GM23338 (cell line): ENCODE measurements around the gene KLK13. TPM values are rescaled to one million over a fixed set of nuclear protein-coding genes. Genes with fewer than 3 reads are reported as not detected.

ENCODE experiments used
- ATAC-seq: fragments of 200-7000 bp; cut with Tn5 transposase; 3 replicates; pipeline ENCODE4 v1.9.1; 2020
- DNase-seq: peaks from one replicate; pipeline ENCODE4 v3.0.0-alpha.2; 2015; ENCODE audit warnings: low spot score
- H2AFZ ChIP-seq: fragments of 200-600 bp; sonication (generic); 2 replicates; pipeline ENCODE4 v1.8.0; 2016; ENCODE audit warnings: antibody characterized with exemption, mild to moderate bottlenecking, moderate library complexity
- H3F3A ChIP-seq: fragments of 200-600 bp; sonication (generic); replicated peaks from 2 replicates; pipeline ENCODE4 v1.8.0; 2017; ENCODE audit warnings: antibody characterized with exemption, mixed run types, low read depth
- H3K27ac ChIP-seq: fragments of 200-600 bp; sonication (generic); 2 replicates; pipeline ENCODE4 v1.6.1; 2016; ENCODE audit warnings: low read depth
- H3K27me3 ChIP-seq: fragments of 200-600 bp; sonication (generic); 2 replicates; pipeline ENCODE4 v1.8.0; 2016; ENCODE audit warnings: mild to moderate bottlenecking, mixed run types, moderate library complexity; ENCODE audit not compliant: insufficient read depth
- H3K36me3 ChIP-seq: fragments of 200-600 bp; sonication (generic); 2 replicates; pipeline ENCODE4 v1.8.0; 2016; ENCODE audit warnings: mild to moderate bottlenecking; ENCODE audit not compliant: insufficient read depth
- H3K4me1 ChIP-seq: fragments of 200-600 bp; sonication (generic); 2 replicates; pipeline ENCODE4 v1.8.0; 2016; ENCODE audit warnings: mild to moderate bottlenecking, moderate library complexity; ENCODE audit not compliant: insufficient read depth
- H3K4me2 ChIP-seq: fragments of 200-600 bp; sonication (generic); 2 replicates; pipeline ENCODE4 v1.7.1; 2017; ENCODE audit warnings: mixed run types
- H3K4me3 ChIP-seq: fragments of 200-600 bp; sonication (generic); 2 replicates; pipeline ENCODE4 v1.6.1; 2016; ENCODE audit warnings: mixed run types
- H3K79me2 ChIP-seq: fragments of 200-600 bp; sonication (generic); replicated peaks from 2 replicates; pipeline ENCODE4 v1.8.0; 2017; ENCODE audit warnings: mild to moderate bottlenecking; ENCODE audit not compliant: insufficient read depth
- H3K9me2 ChIP-seq: fragments of 200-600 bp; sonication (generic); 2 replicates; pipeline ENCODE4 v1.8.0; 2017; ENCODE audit not compliant: insufficient read depth
- H4K20me1 ChIP-seq: fragments of 200-600 bp; sonication (generic); replicated peaks from 2 replicates; pipeline ENCODE4 v1.8.0; 2017; ENCODE audit warnings: mild to moderate bottlenecking; ENCODE audit not compliant: insufficient read depth
- H3K27ac Mint-ChIP-seq: 2 replicates; pipeline ENCODE4 v1.8.0; 2020; ENCODE audit warnings: inconsistent platforms, mild to moderate bottlenecking, moderate library complexity, mixed read lengths
- H3K27me3 Mint-ChIP-seq: 3 replicates; pipeline ENCODE4 v1.8.0; 2022; ENCODE audit warnings: low read depth, mild to moderate bottlenecking, moderate library complexity, mixed read lengths, inconsistent platforms; ENCODE audit not compliant: insufficient read depth, poor library complexity
- H3K36me3 Mint-ChIP-seq: 3 replicates; pipeline ENCODE4 v1.8.0; 2021; ENCODE audit warnings: low read depth, mild to moderate bottlenecking, inconsistent platforms, moderate library complexity, mixed read lengths
- H3K4me1 Mint-ChIP-seq: 3 replicates; pipeline ENCODE4 v1.8.0; 2020; ENCODE audit warnings: mild to moderate bottlenecking, inconsistent platforms, mixed read lengths
- H3K4me3 Mint-ChIP-seq: 3 replicates; pipeline ENCODE4 v1.8.0; 2021; ENCODE audit warnings: moderate library complexity, mild to moderate bottlenecking, inconsistent platforms, mixed read lengths
- H3K9me3 Mint-ChIP-seq: 3 replicates; pipeline ENCODE4 v1.8.0; 2020; ENCODE audit warnings: moderate library complexity, mild to moderate bottlenecking, inconsistent platforms, mixed read lengths
- EZH2 ChIP-seq: fragments of 200-600 bp; sonication (generic); IDR thresholded peaks from one replicate; pipeline ENCODE4 v1.8.0; 2017; ENCODE audit warnings: antibody characterized with exemption, mild to moderate bottlenecking, low read depth; ENCODE audit not compliant: unreplicated experiment
- POLR2AphosphoS5 ChIP-seq: IDR thresholded peaks from 2 replicates; pipeline ENCODE4 v1.6.1; 2016; ENCODE audit warnings: antibody characterized with exemption, low read depth
- polyA plus RNA-seq: library from polyadenylated mRNA; unstranded; fragments of >200 nt; fragmentation: Nextera tagmentation; extraction: Ambion mirVana; gene quantifications from 2 replicates; pipeline ENCODE4 v1.2.1, GENCODE V29; 2016
- total RNA-seq: library from RNA; depleted of rRNA; stranded (reverse); fragments of >200 nt; shearing (Covaris generic); gene quantifications from 2 replicates; pipeline ENCODE4 v1.2.3, GENCODE V29; 2014
- TF ChIP-seq, protein P1 (sequence below): fragments of 250-450 bp; sonication (Bioruptor Pico); IDR thresholded peaks from 2 replicates; pipeline ENCODE4 v1.5.0; 2020; ENCODE audit warnings: mild to moderate bottlenecking, moderate library complexity

KLK13 gene
- total and polyA plus RNA-seq, 2 experiments from 2014 or later, result 4.5 to 5.7 TPM

DNA sequence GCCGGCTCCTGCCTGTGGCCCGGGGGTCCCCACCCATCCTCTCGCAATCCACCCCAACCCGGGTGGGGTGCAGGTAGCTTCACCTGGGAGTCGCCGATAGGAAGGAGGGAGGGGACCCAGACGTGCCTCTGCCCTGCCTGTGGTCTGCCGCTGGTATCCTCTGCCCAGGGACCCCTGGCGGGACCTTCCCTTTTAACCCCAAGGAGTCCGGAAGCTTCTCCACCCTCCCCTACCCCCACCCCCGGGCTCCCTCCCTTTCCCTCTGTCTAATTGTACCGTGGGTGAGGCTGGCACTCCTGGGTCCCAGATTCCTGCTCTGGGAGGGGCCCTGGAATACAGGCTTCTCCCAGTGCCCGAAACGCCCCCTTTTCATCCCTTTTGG, 45.4 kb downstream of the KLK13 start, which contains the start of gene KLK10 (continued):
- TF ChIP-seq, protein P1, sequence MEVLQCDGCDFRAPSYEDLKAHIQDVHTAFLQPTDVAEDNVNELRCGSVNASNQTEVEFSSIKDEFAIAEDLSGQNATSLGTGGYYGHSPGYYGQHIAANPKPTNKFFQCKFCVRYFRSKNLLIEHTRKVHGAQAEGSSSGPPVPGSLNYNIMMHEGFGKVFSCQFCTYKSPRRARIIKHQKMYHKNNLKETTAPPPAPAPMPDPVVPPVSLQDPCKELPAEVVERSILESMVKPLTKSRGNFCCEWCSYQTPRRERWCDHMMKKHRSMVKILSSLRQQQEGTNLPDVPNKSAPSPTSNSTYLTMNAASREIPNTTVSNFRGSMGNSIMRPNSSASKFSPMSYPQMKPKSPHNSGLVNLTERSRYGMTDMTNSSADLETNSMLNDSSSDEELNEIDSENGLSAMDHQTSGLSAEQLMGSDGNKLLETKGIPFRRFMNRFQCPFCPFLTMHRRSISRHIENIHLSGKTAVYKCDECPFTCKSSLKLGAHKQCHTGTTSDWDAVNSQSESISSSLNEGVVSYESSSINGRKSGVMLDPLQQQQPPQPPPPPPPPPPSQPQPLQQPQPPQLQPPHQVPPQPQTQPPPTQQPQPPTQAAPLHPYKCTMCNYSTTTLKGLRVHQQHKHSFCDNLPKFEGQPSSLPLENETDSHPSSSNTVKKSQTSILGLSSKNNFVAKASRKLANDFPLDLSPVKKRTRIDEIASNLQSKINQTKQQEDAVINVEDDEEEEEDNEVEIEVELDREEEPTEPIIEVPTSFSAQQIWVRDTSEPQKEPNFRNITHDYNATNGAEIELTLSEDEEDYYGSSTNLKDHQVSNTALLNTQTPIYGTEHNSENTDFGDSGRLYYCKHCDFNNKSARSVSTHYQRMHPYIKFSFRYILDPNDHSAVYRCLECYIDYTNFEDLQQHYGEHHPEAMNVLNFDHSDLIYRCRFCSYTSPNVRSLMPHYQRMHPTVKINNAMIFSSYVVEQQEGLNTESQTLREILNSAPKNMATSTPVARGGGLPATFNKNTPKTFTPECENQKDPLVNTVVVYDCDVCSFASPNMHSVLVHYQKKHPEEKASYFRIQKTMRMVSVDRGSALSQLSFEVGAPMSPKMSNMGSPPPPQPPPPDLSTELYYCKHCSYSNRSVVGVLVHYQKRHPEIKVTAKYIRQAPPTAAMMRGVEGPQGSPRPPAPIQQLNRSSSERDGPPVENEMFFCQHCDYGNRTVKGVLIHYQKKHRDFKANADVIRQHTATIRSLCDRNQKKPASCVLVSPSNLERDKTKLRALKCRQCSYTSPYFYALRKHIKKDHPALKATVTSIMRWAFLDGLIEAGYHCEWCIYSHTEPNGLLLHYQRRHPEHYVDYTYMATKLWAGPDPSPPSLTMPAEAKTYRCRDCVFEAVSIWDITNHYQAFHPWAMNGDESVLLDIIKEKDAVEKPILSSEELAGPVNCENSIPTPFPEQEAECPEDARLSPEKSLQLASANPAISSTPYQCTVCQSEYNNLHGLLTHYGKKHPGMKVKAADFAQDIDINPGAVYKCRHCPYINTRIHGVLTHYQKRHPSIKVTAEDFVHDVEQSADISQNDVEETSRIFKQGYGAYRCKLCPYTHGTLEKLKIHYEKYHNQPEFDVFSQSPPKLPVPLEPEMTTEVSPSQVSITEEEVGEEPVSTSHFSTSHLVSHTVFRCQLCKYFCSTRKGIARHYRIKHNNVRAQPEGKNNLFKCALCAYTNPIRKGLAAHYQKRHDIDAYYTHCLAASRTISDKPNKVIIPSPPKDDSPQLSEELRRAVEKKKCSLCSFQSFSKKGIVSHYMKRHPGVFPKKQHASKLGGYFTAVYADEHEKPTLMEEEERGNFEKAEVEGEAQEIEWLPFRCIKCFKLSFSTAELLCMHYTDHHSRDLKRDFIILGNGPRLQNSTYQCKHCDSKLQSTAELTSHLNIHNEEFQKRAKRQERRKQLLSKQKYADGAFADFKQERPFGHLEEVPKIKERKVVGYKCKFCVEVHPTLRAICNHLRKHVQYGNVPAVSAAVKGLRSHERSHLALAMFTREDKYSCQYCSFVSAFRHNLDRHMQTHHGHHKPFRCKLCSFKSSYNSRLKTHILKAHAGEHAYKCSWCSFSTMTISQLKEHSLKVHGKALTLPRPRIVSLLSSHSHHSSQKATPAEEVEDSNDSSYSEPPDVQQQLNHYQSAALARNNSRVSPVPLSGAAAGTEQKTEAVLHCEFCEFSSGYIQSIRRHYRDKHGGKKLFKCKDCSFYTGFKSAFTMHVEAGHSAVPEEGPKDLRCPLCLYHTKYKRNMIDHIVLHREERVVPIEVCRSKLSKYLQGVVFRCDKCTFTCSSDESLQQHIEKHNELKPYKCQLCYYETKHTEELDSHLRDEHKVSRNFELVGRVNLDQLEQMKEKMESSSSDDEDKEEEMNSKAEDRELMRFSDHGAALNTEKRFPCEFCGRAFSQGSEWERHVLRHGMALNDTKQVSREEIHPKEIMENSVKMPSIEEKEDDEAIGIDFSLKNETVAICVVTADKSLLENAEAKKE (CRISPR knock-in tag), result no peak
- TF ChIP-seq POLR2AphosphoS5, result no peak

DNA sequence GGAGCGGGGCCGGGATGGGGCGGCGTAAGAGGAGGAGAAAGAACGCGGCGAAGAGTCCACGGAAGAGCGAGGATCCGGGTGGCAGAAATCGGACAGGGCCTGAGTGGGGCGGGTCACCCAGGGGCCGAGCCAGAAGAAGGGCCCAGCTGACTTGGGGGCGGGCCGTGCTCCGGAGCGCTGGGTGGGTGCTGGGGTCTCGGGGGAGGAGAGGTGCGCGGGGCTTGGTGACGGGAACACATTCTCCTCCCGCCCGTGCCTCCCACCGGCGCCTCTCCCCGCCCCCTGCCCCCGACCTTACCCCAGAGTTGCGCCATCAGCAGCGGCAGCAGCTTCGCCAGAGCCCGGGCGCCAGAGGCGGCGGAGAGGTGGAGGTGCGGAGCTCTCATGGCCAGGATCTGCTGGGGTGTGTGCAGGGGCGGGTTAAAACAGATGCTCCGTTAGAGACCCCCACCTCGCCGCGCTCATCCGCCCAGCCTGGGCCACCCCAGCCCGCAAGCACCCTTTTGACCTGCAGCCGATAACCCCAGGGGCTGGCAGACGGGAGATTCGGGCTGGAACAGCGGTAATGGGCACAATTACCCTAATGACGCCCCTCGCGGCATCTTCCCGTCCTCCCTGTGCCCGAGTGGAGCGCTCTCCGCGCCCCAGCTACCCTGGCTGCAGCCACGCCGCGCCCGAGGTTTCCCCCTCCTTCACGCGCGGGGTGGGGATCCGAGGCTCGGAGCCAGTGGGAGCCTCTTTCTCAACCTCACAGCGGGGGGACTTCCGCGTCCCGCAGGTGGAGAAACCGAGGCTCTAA, 45.9 kb downstream of the KLK13 start:
- peaks cover 10% of the 10 kb centered on the region for H3K9me3 Mint-ChIP-seq
- Histone ChIP-seq H3K9me2 (no peaks in the 10 kb centered on the region), H3K4me2 (peak overlapping the region; percentile 88), H3F3A (no peaks in the 10 kb centered on the region), H3K27me3 (peaks cover 32% of the 10 kb centered on the region), H4K20me1 (no peaks in the 10 kb centered on the region), H3K79me2 (no peaks in the 10 kb centered on the region), H3K36me3 (no peaks in the 10 kb centered on the region), H3K27ac (no peak overlapping the region), H3K4me1 (peaks cover 5% of the 10 kb centered on the region; the same call in 1 of the 2 replicates), H3K4me3 (peak overlapping the region; percentile 65), H2AFZ (peak overlapping the region; percentile 85)
- ATAC-seq (peak; percentile 39), DNase-seq (peak; percentile 73)
- peaks cover 3% of the 10 kb centered on the region; the same call in 1 of the 3 replicates for H3K36me3 Mint-ChIP-seq
- no peak overlapping the region for H3K27ac Mint-ChIP-seq
- H3K4me1 Mint-ChIP-seq, result peaks cover 15% of the 10 kb centered on the region
- TF ChIP-seq POLR2AphosphoS5, result no peak
- TF ChIP-seq EZH2, result peak; percentile 36
- peaks cover 35% of the 10 kb centered on the region for H3K27me3 Mint-ChIP-seq
- H3K4me3 Mint-ChIP-seq, result peak overlapping the region; percentile 86
